HCEC 1CT (cell line): ENCODE results near the gene RTN4RL2.
A peak's percentile ranks its signal among the peaks of the same experiment; 100 is the strongest.

Experiments
- DNase-seq: peaks from one replicate; pipeline ENCODE4 v3.0.0-alpha.2; 2017

RTN4RL2 gene

DNA sequence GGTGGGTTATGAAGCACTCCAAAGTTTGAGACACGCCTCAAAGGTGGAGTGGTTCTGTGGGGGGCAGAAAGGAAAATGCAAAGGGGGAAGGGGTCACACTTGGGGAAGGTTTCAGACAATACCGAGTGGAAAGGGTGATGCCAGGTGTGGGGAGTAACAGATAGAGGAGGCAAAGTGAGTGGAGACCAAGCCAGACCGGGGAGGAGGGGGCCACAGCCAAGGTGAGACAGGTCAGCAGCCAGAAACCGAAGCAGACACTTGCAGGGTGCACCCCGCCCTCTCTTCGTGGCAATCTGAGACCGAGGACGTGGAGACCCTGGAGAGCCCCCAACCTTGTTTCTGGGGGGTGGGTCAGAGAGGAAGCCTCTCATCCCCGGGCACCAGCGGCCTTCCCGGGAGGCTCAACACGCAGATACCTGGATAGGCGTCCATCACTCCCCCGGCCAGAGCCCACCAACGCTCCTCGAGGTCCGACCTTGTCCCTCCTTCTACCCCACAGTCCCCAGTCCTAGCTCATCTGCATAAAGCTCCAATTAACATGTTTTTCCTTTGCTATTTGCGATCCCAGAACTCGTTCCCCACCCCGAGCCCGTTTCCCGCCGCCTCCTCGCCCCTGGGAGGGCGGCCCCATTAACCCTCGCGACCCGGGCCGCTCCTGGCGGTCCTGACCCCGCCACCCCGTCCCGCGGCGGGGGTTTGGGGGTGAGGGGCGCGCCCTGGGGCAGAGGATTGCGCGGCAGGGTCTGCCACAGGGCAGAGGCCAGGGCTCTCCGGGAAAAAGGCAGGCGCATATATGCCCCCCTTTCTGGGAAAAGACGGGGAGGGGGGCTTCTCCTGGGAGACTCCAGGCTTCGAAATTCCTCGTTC is 21.8 kb downstream of the RTN4RL2 start:
- DNase-seq: no peak

DNA sequence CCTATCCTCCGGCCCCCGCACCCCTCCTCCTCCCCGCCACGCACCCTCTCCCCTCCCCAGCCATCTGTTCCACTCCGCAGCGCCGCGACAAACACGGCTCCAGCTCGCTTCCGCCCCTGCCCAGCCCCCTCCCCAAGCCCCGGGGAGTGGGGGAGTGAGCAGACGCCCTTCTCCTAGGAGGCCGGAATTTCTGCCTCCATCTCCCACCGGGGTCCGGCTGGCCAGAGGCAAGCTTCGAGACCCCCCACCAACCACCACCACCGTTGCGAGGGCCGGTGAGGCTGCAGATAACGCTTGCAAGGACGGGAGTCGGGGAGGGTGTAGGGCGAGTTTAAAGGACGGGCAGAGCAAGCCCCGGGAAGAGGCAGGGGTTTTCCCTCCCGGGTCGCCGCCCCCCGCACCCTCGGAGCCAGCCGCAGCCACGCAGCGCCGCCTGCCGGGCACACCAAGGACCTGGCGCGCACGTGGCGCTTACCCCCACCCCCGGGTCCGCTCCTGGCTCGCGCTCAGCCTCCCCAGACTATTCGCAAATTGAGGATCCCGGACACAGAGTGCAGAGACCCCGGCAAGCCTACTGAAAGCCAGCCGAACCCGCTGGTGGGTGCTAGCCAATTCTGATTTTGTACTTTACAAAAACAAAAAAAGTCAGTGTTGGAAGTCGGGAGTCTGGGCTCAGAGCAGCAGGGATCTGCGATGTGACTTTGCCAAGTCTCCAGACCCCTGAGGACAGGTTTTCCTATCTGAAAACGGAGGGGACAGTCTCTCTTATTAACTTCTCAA is 22.6 kb downstream of the RTN4RL2 start:
- DNase-seq: peak; percentile 22

- DNase-seq: no peak
These were observed 23.2 kb downstream of the RTN4RL2 start for GRCh38 chr11:57483562-57483918.

DNA sequence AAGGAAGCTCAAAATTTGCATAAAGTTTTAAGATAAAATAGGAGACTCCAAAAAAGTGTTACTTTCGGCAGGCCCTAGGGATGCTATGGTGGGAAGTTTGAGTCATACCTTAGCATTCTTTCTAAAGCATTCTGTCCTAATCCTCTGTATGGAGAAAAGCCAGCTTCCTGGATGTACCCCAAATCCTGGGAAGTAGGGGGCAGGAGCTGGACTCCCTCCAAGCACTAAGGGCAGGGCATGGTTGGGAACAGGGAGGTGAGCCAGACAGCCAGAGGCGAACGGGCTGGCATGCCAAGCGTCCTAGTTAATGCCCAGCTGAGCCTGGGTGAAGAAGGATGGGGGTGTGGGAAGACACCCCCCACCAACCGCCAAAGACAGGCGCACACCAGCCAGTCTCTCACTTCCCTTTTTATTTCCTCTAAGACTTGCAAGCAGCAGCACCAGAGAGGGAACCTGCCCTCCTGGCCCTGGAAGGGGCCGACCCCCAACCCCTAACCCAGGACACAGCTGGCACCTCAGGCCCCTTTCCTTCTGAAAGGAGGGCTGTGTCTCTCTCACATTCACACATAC is 23.9 kb downstream of the RTN4RL2 start:
- DNase-seq: no peak

GRCh38 chr11:57485217-57485990 is 25.1 kb downstream of the RTN4RL2 start:
- DNase-seq: peak; percentile 29

- no peak for DNase-seq
These were observed 26.9 kb downstream of the RTN4RL2 start for GRCh38 chr11:57487021-57487778.

DNA sequence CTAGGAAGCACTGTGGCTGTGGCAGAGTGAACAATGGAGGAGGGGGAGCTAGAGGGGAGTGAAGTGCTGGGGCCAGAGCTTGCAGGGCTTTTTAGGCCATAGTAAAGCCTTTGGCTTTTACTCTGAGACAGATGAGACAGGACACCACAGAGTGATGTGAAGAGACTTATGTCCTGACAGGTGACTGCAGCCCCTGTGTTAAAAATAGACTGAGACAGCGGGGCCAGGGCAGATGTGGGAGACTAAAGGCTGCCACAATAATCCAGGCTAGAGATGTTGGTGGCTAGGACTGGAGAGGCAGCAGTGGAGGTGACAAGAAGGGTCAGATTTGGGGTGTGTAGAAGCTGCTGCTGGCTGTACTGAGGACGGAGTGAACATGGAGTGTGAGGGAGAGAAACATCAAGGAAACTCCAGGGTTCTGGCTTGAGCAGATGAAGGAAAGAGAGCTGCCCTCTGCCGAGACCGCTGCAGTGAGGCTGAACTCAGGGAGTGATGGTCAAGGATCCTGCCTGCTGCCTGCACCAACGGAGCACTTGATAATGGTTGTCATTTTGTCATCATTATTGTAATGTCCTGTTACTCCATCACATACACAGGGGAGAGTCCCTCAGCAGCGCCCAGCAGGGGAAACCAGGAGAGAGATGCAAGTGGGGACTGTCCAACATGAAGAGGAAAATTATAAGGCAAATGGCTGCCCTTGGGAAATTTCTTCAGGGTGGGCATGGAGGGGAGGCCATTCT is 27.8 kb downstream of the RTN4RL2 start:
- DNase-seq: no peak

DNA sequence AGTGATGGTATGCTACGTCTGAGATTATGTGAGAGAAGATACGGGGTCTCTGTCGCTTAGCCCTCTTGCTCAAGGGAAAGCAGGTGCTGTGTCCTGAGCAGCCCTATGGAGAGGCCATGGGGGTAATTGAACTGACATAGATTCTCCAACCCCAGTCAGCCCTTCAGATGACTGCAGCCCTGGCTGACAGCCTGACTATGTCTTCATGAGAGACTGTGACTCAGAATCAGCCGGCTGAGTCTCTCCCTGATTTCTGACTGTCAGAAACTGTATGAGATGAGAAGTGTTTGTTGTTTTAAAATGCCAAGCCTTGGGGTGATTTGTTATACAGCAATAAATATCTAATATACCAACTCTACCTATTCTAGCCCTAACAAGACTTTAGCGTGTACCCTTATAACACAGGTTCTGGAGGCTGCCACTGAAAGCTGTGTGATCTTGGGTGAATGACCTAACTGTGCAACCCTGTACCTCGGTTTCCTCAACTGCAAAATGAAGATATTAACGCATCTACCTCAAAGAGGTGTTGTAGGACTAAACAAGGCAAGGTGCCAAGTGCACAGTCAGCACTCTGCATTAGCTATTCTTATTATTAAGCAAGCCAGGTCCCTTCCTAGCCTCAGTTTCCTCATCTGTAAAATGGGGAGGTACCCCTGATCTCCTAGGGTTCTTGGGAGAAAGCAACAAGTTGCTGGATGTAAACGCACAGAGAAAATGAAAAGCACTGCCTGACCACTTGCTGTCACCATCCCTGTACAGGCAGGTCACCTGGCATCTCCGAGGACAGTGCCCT is 30.3 kb downstream of the RTN4RL2 start:
- peak; percentile 47 for DNase-seq

DNA sequence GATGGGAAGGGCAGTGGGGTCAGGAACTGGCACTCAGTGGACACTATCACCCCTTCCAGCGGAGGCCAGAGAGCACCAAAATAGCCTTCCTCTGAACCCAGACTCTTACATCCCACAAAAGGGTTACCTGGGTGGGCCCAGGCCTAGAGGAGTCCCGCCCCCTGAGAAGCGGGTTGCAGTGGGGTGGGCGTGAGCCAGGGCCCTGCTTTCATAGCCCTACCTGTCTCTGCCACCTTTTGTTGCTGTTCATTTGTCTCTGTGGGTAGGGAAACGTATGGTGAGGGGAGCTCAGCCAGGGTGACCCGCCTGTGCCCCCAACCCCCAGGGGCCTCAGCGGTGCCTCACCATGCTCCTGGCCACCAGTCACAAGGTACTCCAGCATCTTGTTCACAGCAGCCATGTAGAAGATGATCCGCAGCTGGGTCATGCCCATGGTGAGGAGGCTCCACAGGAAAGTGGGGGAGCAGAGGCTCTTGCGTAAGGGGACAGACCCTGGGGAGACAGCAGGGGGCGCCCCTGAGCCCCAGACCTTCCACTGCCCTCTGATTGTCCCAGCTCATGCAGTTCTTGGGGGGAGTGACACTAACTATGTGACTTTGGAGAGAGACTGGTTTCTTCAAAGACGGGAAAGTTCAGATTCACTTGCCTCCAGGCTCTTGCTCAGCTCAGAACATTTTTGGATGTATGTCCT is 31.2 kb downstream of the RTN4RL2 start:
- DNase-seq: peak; percentile 31

DNA sequence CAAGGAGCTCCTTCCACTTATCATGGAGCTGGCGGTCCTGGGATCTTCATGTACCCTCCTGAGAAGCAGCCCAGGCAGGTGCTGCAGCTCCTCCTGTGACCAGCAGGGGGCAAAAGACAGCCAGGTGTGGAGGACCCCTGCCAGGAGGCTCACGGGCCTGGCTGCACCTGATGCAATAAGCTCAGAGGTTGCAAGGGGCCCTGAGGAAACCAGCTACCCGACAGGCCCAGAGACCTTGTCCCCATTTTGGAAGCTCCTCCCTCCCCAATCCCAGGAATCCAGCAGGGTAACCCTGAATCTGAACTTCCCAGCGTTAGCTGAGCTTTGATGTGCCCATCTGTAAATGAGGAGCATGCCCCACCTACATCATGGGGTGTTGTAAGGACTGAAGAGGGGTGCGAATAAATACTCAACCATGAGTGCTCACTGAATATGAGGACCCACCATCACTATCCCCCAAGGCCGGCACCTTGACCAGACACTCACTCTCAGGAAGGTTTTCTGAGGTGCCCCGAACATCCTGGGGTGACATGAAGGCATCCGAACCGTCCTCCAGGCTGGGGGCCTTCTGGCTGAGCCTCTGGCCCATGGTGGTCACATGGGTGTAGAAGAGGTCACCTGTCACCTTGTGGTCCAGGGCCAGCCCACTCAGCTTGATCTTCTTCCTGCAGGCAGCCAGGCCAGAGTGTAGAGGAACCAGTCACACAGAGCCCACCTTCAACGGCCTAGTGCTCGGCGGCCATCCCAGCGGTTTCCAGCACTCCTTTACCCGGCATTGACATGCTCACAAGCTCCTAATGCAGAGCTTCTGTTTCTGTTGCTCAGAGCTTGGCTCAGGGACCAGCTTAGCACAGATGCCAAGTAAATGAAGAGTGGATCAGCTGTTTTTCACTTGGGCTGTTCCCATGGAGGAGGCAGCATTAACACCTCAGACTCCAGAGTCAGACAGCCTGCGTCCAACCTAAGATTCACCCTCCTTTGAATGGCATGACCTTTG is 33.5 kb downstream of the RTN4RL2 start:
- DNase-seq: no peak

DNA sequence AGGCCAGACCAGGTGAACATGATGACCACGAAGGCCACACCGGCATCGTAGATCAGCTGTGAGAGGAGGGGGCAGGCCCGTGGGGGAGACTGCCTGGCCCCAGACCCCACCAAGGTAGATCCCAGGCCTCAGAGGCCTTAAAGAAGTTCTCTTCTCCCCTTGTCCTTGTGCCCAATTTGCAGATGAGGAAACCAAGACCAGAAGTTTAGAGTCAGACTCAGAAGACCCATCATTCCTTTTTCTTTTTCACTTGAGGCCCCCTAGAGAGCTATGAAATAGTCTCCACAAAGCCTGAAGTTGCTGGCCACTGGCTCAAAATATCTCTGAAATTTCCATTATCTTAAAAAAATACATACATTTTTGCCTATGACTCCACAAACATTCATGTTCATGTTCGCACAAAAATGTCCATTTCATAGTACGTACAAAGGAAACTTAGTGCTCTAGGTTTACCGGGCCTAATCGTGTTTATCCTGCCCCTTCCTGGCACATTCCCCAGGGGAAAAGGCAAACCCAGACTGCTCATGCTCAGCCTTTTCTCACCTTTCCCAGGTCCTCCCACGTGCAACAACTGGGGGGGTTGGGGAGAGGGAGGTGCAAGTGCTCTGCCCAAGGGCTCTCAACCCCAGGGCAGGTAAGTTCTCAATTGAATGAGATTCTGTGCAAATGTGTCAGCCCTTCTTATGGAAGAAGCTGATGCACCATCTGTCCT is 35.9 kb downstream of the RTN4RL2 start:
- DNase-seq: no peak

DNA sequence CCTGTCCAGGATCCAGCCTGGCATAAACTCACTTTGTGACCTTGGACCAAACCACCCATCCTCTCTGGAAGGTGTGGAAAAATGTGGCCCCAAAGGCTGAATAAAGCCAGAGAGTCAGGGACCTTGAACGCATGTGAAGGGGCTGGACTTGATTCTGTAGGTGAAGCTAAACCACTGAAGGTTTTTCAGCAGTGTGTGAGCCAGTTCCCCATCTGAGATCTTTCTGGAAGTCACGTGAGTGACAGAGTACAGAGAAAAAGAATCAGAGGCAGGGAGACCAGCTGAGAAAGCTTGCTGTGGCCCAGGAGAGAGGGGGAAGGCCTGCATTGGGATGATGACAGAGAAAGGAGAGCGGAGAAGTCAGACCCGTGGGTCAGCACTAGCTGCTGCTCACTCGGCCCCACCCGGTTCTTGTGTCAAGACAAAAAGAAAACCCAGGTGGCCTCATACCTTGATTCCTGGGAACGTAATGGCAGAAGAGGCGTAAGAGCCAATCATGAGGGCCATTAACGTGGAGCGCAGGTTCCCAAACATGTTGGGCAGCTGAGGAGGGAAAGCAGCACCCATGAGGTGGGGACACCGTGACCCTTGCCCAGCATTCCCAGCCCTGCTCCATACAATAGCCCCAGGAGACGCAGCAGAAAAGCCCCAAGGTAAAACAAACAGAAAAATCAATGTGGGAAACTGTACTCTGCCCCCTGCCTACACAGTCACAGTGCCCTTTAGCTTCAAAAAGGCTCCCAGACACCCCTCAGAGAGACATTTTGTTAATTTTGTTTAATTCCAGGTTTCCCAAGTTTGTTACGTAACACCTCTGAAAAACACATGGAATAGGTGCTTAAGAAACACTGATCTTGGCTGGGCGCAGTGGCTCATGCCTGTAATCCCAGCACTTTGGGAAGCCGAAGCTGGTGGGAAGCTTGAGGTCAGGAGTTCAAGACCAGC is 37.2 kb downstream of the RTN4RL2 start:
- DNase-seq: no peak

GRCh38 chr11:57498540-57498939 is 38.2 kb downstream of the RTN4RL2 start:
- DNase-seq: no peak

GRCh38 chr11:57499413-57499982 is 39.2 kb downstream of the RTN4RL2 start:
- DNase-seq: peak; percentile 90

DNA sequence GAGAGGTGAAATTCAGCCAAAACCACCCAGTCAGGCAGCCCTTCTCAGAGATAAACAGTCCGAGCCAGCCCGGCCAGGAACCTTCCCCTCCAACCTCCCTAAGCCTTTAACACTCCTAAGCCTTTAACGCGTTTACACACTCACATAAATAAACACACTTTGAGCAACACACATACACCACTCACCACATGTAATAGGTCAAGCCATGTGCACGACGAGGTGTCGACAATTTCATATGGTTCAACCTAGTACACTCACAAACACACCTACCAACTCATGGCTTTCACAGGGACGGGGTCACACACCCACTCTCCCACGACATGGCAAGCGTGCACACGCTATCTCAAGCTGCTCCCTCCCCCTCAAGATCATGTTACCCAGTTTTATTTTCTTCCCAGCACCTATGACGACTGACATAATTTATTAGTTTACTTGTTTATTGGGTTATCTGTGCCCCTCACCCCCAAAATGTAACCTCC is 39.7 kb downstream of the RTN4RL2 start:
- DNase-seq: no peak

DNA sequence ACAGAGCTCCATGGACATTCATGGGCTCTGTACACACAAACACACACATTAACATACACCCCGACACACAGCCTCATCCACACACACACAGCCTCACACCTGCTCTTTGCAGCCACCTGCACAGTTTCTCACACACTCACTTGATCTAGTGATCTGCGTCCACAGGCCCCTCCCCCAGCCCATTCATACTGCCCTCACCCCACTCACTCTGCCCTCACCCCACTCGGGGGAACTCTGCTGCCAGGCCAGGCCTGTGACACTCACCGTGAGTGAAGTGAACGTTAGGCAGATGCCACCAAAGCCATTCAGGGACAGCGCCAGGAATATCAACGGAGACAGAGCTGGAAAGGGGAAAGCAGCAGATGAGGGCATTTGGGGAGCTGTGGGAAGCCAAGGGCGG is 40.2 kb downstream of the RTN4RL2 start:
- no peak for DNase-seq
